ENCODE measurements around the gene ABCC10.

- TF ChIP-seq CTCF (IDR thresholded peaks at IDR 0.05) = no peak
- no peak for TF ChIP-seq POLR2A (IDR thresholded peaks at IDR 0.05)
Measured at GRCh38 chr6:43460032-43460431, 32.7 kb downstream of the ABCC10 start.

Data from esophagus squamous epithelium (tissue), 4 donors.